ENCODE data around the gene EMSY.
"Not testable (repeated sequence)": the region's sequence is repeated elsewhere in the genome, so short reads cannot be mapped to it uniquely, and the experiment has no call there.

GRCh38 chr11:76595091-76595490 lies 150.3 kb downstream of the EMSY start:
- TF ChIP-seq, protein P1, sequence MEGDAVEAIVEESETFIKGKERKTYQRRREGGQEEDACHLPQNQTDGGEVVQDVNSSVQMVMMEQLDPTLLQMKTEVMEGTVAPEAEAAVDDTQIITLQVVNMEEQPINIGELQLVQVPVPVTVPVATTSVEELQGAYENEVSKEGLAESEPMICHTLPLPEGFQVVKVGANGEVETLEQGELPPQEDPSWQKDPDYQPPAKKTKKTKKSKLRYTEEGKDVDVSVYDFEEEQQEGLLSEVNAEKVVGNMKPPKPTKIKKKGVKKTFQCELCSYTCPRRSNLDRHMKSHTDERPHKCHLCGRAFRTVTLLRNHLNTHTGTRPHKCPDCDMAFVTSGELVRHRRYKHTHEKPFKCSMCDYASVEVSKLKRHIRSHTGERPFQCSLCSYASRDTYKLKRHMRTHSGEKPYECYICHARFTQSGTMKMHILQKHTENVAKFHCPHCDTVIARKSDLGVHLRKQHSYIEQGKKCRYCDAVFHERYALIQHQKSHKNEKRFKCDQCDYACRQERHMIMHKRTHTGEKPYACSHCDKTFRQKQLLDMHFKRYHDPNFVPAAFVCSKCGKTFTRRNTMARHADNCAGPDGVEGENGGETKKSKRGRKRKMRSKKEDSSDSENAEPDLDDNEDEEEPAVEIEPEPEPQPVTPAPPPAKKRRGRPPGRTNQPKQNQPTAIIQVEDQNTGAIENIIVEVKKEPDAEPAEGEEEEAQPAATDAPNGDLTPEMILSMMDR (IDR thresholded peaks at IDR 0.05) = not testable (repeated sequence)
- TF ChIP-seq POLR2AphosphoS5 (IDR thresholded peaks at IDR 0.05) = not testable (repeated sequence)
